Motor neuron (in vitro differentiated cells): ENCODE data around the gene PSMC3. TPM values are rescaled to one million over a fixed set of nuclear protein-coding genes. Genes with fewer than 3 reads are reported as not detected.

Experiments used
- ATAC-seq, 8 experiments: fragments of 200-7000 bp; cut with Tn5 transposase; replicated peaks in 6 of 8; 2 replicates each; pipeline ENCODE4 v1.8.0; 2021; ENCODE audit warnings: mild to moderate bottlenecking in 8 of 8, moderate library complexity in 8 of 8
- H3K27ac ChIP-seq, 2 donors: fragments of 250-450 bp; sonication (Bioruptor Pico); 2 replicates each; pipeline ENCODE4 v1.9.0; 2021; ENCODE audit warnings: antibody characterized with exemption in 2 of 2, mild to moderate bottlenecking in 2 of 2, moderate library complexity in 1 of 2
- H3K4me1 ChIP-seq, 2 donors: fragments of 250-450 bp; sonication (Bioruptor Pico); replicated peaks in 1 of 2; 2 replicates each; pipeline ENCODE4 v1.6.1; 2021; ENCODE audit warnings: antibody characterized with exemption in 2 of 2, mild to moderate bottlenecking in 2 of 2, moderate library complexity in 1 of 2
- H3K4me3 ChIP-seq, 5 donors: fragments of 250-450 bp; sonication (Bioruptor Pico); 2 replicates each; pipeline ENCODE4 v1.9.0; 2021; ENCODE audit warnings: antibody characterized with exemption in 5 of 5, mild to moderate bottlenecking in 5 of 5, moderate library complexity in 4 of 5
- WGBS, 10 experiments: fragments of 450-650 bp; shearing (Covaris generic); methylation state at CpG; one replicate each; pipeline ENCODE4 v1.0.0; 2022; 5-methylcytosine and 5-hydroxymethylcytosine counted together
- in situ Hi-C, 9 experiments: fragments of 400-800 bp; cut with MboI; loops; one replicate each; pipeline ENCODE4 v1.15.0; 2021; ENCODE audit warnings: low sequenced_read_pairs in 9 of 9, low pct_unique_long_range_greater_than_20kb in 2 of 9; ENCODE audit not compliant: unreplicated experiment in 9 of 9
- total RNA-seq, 8 experiments: library from RNA; unstranded; fragments of 300-600 nt; gene quantifications; 2 replicates each; pipeline versions ENCODE4 v1.2.3 to v1.2.4, GENCODE V29; 2022

Gene PSMC3
- total RNA-seq, 8 experiments from 2014 or later, result 106 to 245 (median 159) TPM

GRCh38 chr11:47437746-47438418 is 11.6 kb upstream of the PSMC3 start:
- H3K27ac ChIP-seq, result no peak overlapping the region
- H3K4me1 ChIP-seq, result no peaks in the 10 kb centered on the region
- in situ Hi-C loops, result no loop called here
- no peak overlapping the region for H3K4me3 ChIP-seq
- 0 to 100% (median 53%) methylated on average over 1 to 11 of the region's 16 CpGs; no CpG with 5 or more reads in 4 of the 10 experiments for WGBS, 10 experiments
- ATAC-seq, result peak in 2 of 8 experiments; percentile 19 to 33

- in situ Hi-C loops, result no loop called here
- Histone ChIP-seq H3K4me3 (no peak overlapping the region), H3K27ac (no peak overlapping the region), H3K4me1 (no peaks in the 10 kb centered on the region)
- WGBS, 10 experiments, result 50 to 93% (median 73%) methylated on average over 2 to 6 of the region's 11 CpGs; no CpG with 5 or more reads in 4 of the 10 experiments
- no peak for ATAC-seq
Observed at GRCh38 chr11:47437218-47437745, 11.0 kb upstream of the PSMC3 start.

GRCh38 chr11:47436726-47437125 is 10.5 kb upstream of the PSMC3 start:
- 83 to 100% (median 85%) methylated on average over 1 of the region's 3 CpGs; no CpG with 5 or more reads in 6 of the 10 experiments for WGBS, 10 experiments
- H3K27ac ChIP-seq, result no peak overlapping the region
- ATAC-seq, result no peak
- in situ Hi-C loops, result no loop called here
- H3K4me1 ChIP-seq, result no peaks in the 10 kb centered on the region
- H3K4me3 ChIP-seq, result no peak overlapping the region

- Histone ChIP-seq H3K4me3 (no peak overlapping the region), H3K27ac (no peak overlapping the region), H3K4me1 (no peaks in the 10 kb centered on the region)
- ATAC-seq, result no peak
- 88 to 100% (median 100%) methylated on average over 1 to 2 of the region's 3 CpGs; no CpG with 5 or more reads in 5 of the 10 experiments for WGBS, 10 experiments
- in situ Hi-C loops, result no loop called here
Observed at GRCh38 chr11:47435687-47436086, 9.4 kb upstream of the PSMC3 start.

GRCh38 chr11:47434011-47434786 is 8.0 kb upstream of the PSMC3 start:
- Histone ChIP-seq H3K27ac (no peak overlapping the region), H3K4me1 (no peaks in the 10 kb centered on the region), H3K4me3 (no peak overlapping the region)
- in situ Hi-C loops, result no loop called here
- WGBS, 10 experiments, result 18 to 93% (median 70%) methylated on average over 2 to 6 of the region's 7 CpGs; no CpG with 5 or more reads in 1 of the 10 experiments
- peak in 1 of 8 experiments; percentile 52 for ATAC-seq

- 39 to 89% (median 73%) methylated on average over 1 to 3 of the region's 3 CpGs; no CpG with 5 or more reads in 1 of the 10 experiments for WGBS, 10 experiments
- H3K27ac ChIP-seq, result no peak overlapping the region
- no peaks in the 10 kb centered on the region for H3K4me1 ChIP-seq
- in situ Hi-C loops, result no loop called here
- no peak for ATAC-seq
- no peak overlapping the region for H3K4me3 ChIP-seq
Observed at GRCh38 chr11:47433157-47433556, 6.9 kb upstream of the PSMC3 start.

- Histone ChIP-seq H3K4me1 (no peaks in the 10 kb centered on the region), H3K27ac (no peak overlapping the region), H3K4me3 (no peak overlapping the region)
- ATAC-seq, result no peak
- in situ Hi-C loops, result no loop called here
- WGBS, 10 experiments, result 50 to 100% (median 80%) methylated on average over 1 to 6 of the region's 9 CpGs
Observed at GRCh38 chr11:47431356-47432083, 5.3 kb upstream of the PSMC3 start.

- no peak for ATAC-seq
- Histone ChIP-seq H3K4me1 (no peaks in the 10 kb centered on the region), H3K4me3 (no peak overlapping the region), H3K27ac (no peak overlapping the region)
- 0 to 100% (median 49%) methylated on average over 1 to 4 of the region's 5 CpGs; no CpG with 5 or more reads in 2 of the 10 experiments for WGBS, 10 experiments
- in situ Hi-C loops, result no loop called here
Observed at GRCh38 chr11:47430524-47430923, 4.3 kb upstream of the PSMC3 start.

- peak overlapping the region; percentile 68 to 97 (median 93) for H3K4me3 ChIP-seq
- H3K4me1 ChIP-seq, result peaks cover 5 to 8% of the 10 kb centered on the region in 2 donors
- ATAC-seq, result no peak
- H3K27ac ChIP-seq, result peak overlapping the region; percentile 99
- 0 to 4% (median 0%) methylated on average over 1 to 13 of the region's 14 CpGs; no CpG with 5 or more reads in 4 of the 10 experiments for WGBS, 10 experiments
- in situ Hi-C loops, result no loop called here
Observed at GRCh38 chr11:47425611-47426010, 628 bp downstream of the PSMC3 start.

- peak in 3 of 8 experiments; percentile 4 to 6 (median 6) for ATAC-seq
- no peak overlapping the region for H3K4me3 ChIP-seq
- no peak overlapping the region for H3K27ac ChIP-seq
- in situ Hi-C loops, result loop anchor here in 1 of 9 experiments (25.0 kb wide), 1 partner anchor 144 kb away; the partner anchor contains the start of genes CELF1 and PTPMT1
- H3K4me1 ChIP-seq, result no peaks in the 10 kb centered on the region
- 33 to 100% (median 93%) methylated on average over 1 to 15 of the region's 23 CpGs; no CpG with 5 or more reads in 3 of the 10 experiments for WGBS, 10 experiments
Observed at GRCh38 chr11:47418454-47419259, 7.6 kb downstream of the PSMC3 start.

GRCh38 chr11:47417712-47418111 is 8.5 kb downstream of the PSMC3 start:
- 60 to 100% (median 83%) methylated on average over 1 to 5 of the region's 6 CpGs; no CpG with 5 or more reads in 5 of the 10 experiments for WGBS, 10 experiments
- in situ Hi-C loops, result loop anchor here in 1 of 9 experiments (25.0 kb wide), 1 partner anchor 145 kb away; the partner anchor contains the start of genes CELF1 and PTPMT1
- no peak for ATAC-seq
- Histone ChIP-seq H3K27ac (no peak overlapping the region), H3K4me1 (no peaks in the 10 kb centered on the region), H3K4me3 (no peak overlapping the region)

- Histone ChIP-seq H3K4me1 (no peaks in the 10 kb centered on the region), H3K27ac (no peak overlapping the region), H3K4me3 (no peak overlapping the region)
- in situ Hi-C loops, result loop anchor here in 1 of 9 experiments (25.0 kb wide), 1 partner anchor 146 kb away; the partner anchor contains the start of genes CELF1 and PTPMT1
- WGBS, 10 experiments, result 0 to 88% (median 7%) methylated on average over 1 to 7 of the region's 13 CpGs; no CpG with 5 or more reads in 5 of the 10 experiments
- peak; percentile 13 to 90 (median 68) for ATAC-seq
Observed at GRCh38 chr11:47415949-47416472, 10.2 kb downstream of the PSMC3 start.
